Measurements from ENCODE around the gene ZNF207.

Gene ZNF207

DNA sequence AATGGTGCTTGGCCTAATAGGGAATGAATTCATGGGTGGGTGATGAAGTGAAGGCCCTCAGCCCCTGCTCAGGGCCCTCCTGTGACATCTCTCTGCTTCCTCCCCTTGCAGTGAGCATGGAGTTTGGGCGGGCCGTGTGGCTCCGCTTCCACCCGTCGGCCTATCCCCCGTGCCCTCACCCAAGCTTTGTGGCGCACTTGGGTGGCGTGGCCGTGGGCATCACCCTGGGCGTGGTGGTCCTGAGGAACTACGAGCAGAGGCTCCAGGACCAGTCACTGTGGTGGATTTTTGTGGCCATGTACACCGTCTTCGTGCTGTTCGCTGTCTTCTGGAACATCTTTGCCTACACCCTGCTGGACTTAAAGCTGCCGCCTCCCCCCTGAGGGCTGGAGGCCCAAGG lies 29.1 kb upstream of the ZNF207 start:
- ATAC-seq (replicated peaks) (no peak), DNase-seq (no peak)
- Mint-ChIP-seq H3K4me3 (no peak overlapping the region), H3K36me3 (no peaks in the 10 kb centered on the region), H3K9me3 (no peaks in the 10 kb centered on the region), H3K27me3 (peaks cover 13 to 16% of the 10 kb centered on the region in 2 donors), H3K4me1 (peaks cover 25 to 29% of the 10 kb centered on the region in 2 donors), H3K27ac (no peak overlapping the region)

DNA sequence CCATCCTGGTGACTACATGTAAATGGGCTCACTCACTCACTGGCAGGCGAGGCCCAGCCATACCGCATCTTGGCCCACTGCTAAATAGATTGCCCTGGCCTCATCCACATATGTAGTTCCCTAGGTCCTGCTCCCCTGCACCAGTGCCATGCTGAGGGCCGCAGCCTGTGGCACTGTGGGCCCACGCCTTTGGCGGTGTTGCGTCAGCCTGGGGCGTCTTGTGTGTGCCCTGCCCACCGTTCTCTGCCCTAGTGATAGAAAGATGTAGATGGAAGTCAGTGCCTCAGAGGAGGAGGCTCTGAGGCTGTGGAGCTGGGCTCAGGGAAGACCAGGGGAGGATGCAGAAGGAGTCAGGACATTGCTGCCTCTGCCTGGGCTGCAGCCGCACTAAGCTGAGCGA lies 26.9 kb upstream of the ZNF207 start:
- Mint-ChIP-seq H3K36me3 (no peaks in the 10 kb centered on the region), H3K9me3 (no peaks in the 10 kb centered on the region), H3K4me1 (peaks cover 25 to 29% of the 10 kb centered on the region in 2 donors), H3K4me3 (no peak overlapping the region), H3K27me3 (peaks cover 4 to 14% of the 10 kb centered on the region in 2 donors), H3K27ac (peak overlapping the region; percentile 56)
- ATAC-seq (replicated peaks), result no peak
- no peak for DNase-seq

DNA sequence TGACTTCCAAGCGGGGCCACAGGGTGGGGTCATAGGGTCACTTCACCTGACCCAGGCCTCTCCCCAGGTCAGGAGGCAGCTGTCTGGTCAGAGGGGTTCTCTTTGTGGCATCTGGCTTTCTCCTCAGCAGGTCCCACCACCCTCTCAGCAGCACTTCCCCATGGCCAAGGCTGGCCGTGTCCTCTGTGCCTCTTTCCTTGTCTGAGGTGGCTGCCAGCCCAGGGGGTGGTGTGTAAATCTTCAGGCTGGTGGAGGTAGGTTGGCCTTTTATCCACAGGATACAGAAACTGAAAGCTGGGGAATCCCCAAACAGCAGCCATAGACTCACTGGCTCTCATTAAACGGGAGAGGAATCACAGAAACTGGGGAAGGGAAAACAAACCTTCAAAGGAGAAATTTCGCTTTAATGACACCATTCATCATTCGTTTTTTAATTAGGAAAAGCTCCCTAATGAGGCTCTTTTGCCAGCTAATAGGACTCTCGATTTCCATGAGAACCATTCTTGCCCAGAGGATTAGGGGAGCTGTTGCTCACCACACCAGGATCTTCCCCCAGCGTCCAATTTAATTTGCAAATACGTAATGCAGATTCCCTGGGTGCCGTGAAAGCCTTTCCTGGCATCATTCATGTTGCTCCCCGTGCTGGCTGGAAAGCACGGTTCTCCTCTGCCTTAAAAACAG lies 26.0 kb upstream of the ZNF207 start:
- H3K27me3 Mint-ChIP-seq, result peaks cover 4 to 14% of the 10 kb centered on the region in 2 donors
- ATAC-seq (replicated peaks) (peak; percentile 50 to 66), DNase-seq (no peak)
- H3K4me1 Mint-ChIP-seq, result peaks cover 23 to 25% of the 10 kb centered on the region in 2 donors
- no peaks in the 10 kb centered on the region for H3K9me3 Mint-ChIP-seq
- H3K4me3 Mint-ChIP-seq, result peak overlapping the region in 1 of 2 donors; percentile 39
- no peaks in the 10 kb centered on the region for H3K36me3 Mint-ChIP-seq
- H3K27ac Mint-ChIP-seq, result peak overlapping the region; percentile 75

DNA sequence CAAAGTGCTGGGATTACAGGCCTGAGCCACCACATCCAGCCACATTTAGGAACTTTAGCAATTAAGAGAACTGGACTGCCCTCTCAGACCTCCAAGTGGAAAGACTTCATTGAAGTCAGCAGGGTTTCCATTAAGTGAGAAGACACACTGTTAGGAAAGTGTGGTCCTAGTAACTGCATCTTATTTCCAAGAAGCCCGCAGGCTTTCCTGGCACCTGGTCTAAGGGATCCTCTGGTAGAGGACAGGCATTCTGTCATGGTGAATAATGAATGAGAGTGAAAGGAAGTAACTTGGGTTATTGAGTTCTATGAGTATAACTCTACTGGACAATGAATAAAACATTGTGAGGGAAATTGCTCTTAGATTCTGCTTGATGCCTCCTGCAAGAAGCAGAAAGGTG lies 22.0 kb upstream of the ZNF207 start:
- Mint-ChIP-seq H3K27ac (no peak overlapping the region), H3K4me1 (peaks cover 13 to 28% of the 10 kb centered on the region in 2 donors), H3K4me3 (no peak overlapping the region), H3K36me3 (peaks cover 3 to 7% of the 10 kb centered on the region in 2 donors), H3K9me3 (no peaks in the 10 kb centered on the region), H3K27me3 (no peaks in the 10 kb centered on the region)
- ATAC-seq (replicated peaks) (no peak), DNase-seq (no peak)

GRCh38 chr17:32330147-32330546 lies 19.8 kb upstream of the ZNF207 start:
- Mint-ChIP-seq H3K9me3 (no peaks in the 10 kb centered on the region), H3K27ac (no peak overlapping the region), H3K4me1 (peaks cover 2 to 13% of the 10 kb centered on the region in 2 donors), H3K4me3 (no peak overlapping the region), H3K36me3 (peaks cover 3 to 20% of the 10 kb centered on the region in 2 donors), H3K27me3 (no peaks in the 10 kb centered on the region)
- ATAC-seq (replicated peaks) (no peak), DNase-seq (no peak)

DNA sequence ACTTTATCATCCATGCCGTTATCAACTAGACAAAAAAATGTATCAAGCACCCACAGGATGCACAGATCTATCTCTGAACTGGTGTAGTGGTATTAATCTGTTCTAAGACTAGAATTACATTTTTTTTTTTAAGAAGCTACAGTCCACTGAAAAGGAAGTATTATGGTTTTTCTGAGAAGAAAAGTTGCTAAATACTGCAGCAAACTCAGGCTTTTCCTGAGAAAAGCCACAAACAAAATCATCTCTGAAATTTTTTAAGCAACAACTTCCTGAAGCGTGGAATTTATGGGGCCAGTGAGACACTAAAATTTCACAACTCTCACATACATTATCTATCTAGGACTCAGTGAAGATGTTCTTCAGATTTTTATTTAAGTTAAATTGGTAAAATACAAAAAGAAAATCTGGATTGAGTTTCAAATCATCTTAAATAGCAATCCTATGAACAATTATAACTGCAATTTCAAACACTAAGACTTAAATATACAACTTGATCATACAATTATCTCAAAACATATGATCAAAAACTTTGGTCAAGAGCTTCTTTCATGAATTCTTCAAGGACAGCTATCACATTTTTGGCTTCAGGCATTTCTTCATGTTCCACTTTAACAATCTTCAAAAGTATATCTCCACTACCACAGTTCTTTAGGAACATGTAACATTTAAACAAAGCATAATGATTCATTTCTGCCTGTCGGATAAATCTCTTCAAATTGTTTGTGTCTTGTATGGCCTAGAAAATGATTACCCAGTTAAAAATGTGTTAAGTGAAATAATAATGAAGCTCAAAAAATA lies 18.5 kb upstream of the ZNF207 start:
- H3K36me3 Mint-ChIP-seq, result peaks cover 3 to 28% of the 10 kb centered on the region in 2 donors
- H3K27me3 Mint-ChIP-seq, result no peaks in the 10 kb centered on the region
- ATAC-seq (replicated peaks), result no peak
- H3K4me1 Mint-ChIP-seq, result peaks cover 2 to 13% of the 10 kb centered on the region in 2 donors
- no peak overlapping the region for H3K4me3 Mint-ChIP-seq
- no peak for DNase-seq
- no peak overlapping the region for H3K27ac Mint-ChIP-seq
- H3K9me3 Mint-ChIP-seq, result no peaks in the 10 kb centered on the region

GRCh38 chr17:32333187-32333586 lies 16.8 kb upstream of the ZNF207 start:
- H3K27me3 Mint-ChIP-seq, result no peaks in the 10 kb centered on the region
- ATAC-seq (replicated peaks), result no peak

DNA sequence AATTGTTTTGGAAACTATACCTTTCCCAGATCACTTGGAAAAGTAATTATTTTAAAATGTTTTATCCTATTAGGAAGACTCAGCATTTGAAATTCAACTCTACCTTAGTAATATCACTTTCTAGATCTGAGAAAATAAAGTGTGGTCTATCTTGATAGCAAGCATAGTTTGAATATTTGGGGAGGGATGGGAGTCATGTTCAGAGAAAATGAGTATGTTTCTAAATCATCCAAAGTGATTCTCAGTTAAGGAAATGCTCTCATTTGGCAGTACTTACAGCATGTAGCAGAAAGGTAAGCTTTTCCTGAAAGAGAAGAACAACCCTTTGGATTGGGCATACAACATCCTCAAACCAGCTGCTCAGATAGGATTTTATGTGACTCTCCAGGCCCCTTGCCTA lies 14.9 kb upstream of the ZNF207 start:
- H3K27ac Mint-ChIP-seq, result no peak overlapping the region
- no peak overlapping the region for H3K4me3 Mint-ChIP-seq
- peaks cover 9 to 36% of the 10 kb centered on the region in 2 donors for H3K36me3 Mint-ChIP-seq
- ATAC-seq (replicated peaks) (no peak), DNase-seq (no peak)
- no peaks in the 10 kb centered on the region for H3K27me3 Mint-ChIP-seq
- H3K9me3 Mint-ChIP-seq, result no peaks in the 10 kb centered on the region
- peaks cover 2 to 13% of the 10 kb centered on the region in 2 donors for H3K4me1 Mint-ChIP-seq

More at GRCh38 chr17:32333187-32333586, 16.8 kb upstream of the ZNF207 start:
- peaks cover 9 to 34% of the 10 kb centered on the region in 2 donors for H3K36me3 Mint-ChIP-seq
- H3K4me3 Mint-ChIP-seq, result no peak overlapping the region
- H3K9me3 Mint-ChIP-seq, result no peaks in the 10 kb centered on the region
- no peak for DNase-seq
- no peak overlapping the region for H3K27ac Mint-ChIP-seq
- H3K4me1 Mint-ChIP-seq, result peaks cover 2 to 13% of the 10 kb centered on the region in 2 donors

DNA sequence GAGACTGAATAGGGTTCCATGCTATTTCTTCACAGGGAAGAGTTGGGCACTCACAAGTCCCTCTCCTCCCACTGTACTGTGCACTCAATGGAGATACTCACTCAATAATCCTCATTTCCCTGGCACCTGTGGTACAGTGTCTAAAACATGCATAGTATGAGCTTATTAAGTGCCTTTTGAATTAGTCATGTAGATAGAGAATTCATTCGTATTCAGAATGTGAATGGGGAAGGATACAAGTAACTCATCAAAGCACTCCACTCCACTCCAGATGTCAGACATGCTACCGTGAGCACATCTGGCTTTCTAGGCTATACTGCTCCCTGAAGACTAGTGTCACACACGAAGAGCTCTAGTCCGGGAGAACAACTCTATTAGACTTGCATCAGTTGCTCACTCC lies 14.3 kb upstream of the ZNF207 start:
- H3K4me3 Mint-ChIP-seq, result no peak overlapping the region
- no peaks in the 10 kb centered on the region for H3K27me3 Mint-ChIP-seq
- H3K27ac Mint-ChIP-seq, result no peak overlapping the region
- H3K4me1 Mint-ChIP-seq, result peaks cover 3 to 14% of the 10 kb centered on the region in 2 donors
- ATAC-seq (replicated peaks) (no peak), DNase-seq (no peak)
- peaks cover 9 to 38% of the 10 kb centered on the region in 2 donors for H3K36me3 Mint-ChIP-seq
- H3K9me3 Mint-ChIP-seq, result no peaks in the 10 kb centered on the region

DNA sequence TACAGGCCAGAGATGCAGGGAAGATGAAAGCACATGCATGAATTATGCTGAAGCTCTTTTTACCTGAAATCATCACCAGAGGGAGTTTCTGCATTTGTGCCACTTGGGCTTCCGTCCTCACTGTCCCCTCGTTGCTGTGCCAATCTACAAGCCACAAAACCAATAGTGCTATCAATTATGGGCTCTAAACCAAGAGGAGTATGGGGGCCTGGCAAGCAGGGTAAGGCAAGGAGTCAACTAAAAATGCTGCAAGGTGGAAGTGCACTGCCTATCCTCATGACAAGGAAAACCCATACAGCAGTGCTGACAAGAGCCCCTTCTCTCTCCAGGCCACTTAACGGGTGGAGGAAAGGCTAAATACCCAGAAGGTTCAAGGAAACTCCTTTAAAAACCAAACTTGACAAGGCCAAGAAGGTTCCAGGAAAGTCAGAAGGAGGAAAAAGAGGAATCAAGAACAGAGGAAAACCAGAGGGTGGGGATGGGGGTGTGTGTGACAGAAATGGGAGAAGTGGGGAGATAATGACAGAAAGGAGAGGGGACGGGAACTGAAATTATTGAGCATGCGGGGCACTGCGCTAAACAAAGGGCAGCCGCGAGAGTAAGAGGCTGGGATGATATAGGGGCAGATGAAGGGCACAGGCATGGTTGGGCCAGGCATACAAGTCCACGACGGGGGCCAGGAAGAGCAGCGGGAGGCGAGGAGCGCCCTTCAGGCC lies 8.7 kb upstream of the ZNF207 start:
- H3K4me1 Mint-ChIP-seq, result peaks cover 12 to 20% of the 10 kb centered on the region in 2 donors
- DNase-seq (no peak), ATAC-seq (replicated peaks) (peak; percentile 66 to 67)
- H3K27me3 Mint-ChIP-seq, result no peaks in the 10 kb centered on the region
- no peaks in the 10 kb centered on the region for H3K9me3 Mint-ChIP-seq
- H3K4me3 Mint-ChIP-seq, result peak overlapping the region; percentile 93 to 96
- H3K27ac Mint-ChIP-seq, result peak overlapping the region; percentile 97
- peaks cover 7 to 11% of the 10 kb centered on the region in 2 donors for H3K36me3 Mint-ChIP-seq

- H3K4me3 Mint-ChIP-seq, result peak within 1 kb of the TSS; percentile 93 to 96
- peak; percentile 92 to 94 for ATAC-seq (replicated peaks)
- H3K27ac Mint-ChIP-seq, result peak within 1 kb of the TSS; percentile 97
- H3K4me1 Mint-ChIP-seq, result peaks cover 12 to 20% of the 10 kb centered on the region in 2 donors
- H3K36me3 Mint-ChIP-seq, result peaks cover 7 to 11% of the 10 kb centered on the region in 2 donors
- DNase-seq, result peak; percentile 79
- no peaks in the 10 kb centered on the region for H3K27me3 Mint-ChIP-seq
- no peaks in the 10 kb centered on the region for H3K9me3 Mint-ChIP-seq
Measured at GRCh38 chr17:32341857-32342602, 7.9 kb upstream of the ZNF207 start, which contains the start of gene C17orf75. C17orf75 (minus strand) TSS chr17:32342173; CDS start chr17:32342139, 34 bp downstream.

DNA sequence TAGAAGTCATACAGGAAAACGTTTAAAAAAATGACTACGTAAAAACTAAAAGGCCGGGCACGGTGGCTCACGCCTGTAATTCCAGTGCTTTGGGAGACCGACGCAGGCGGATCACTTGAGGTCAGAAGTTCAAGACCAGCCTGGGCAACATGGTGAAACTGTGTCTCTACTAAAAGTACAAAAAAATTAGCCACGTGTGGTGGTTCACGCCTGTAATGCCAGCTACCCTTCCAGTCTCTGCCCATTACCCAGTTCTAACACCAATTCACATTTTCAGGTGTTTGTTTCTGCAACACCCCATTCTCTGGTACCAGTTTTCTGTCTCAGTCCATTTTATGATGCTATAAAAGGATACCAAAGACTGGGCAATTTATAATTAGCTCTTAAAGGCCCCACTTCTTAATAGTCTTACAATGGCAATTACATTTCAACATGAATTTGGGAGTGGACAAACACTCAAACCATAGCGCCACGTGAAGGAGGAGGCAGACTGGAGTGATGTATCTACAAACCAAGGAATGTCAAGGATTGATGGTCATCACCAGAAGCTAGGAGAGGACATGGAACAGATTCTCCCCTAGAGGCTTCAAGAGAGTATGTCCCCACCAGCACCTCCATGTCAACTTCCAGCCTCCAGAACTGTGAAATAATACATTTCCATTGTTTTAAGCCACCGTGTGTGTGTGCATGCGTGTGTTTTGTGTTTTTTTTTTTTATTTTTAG lies 7.2 kb upstream of the ZNF207 start:
- Mint-ChIP-seq H3K27me3 (no peaks in the 10 kb centered on the region), H3K4me3 (peak overlapping the region; percentile 93 to 96), H3K36me3 (peaks cover 2 to 8% of the 10 kb centered on the region in 2 donors), H3K9me3 (no peaks in the 10 kb centered on the region), H3K27ac (peak overlapping the region; percentile 95), H3K4me1 (peaks cover 12 to 20% of the 10 kb centered on the region in 2 donors)
- no peak for DNase-seq
- no peak for ATAC-seq (replicated peaks)

DNA sequence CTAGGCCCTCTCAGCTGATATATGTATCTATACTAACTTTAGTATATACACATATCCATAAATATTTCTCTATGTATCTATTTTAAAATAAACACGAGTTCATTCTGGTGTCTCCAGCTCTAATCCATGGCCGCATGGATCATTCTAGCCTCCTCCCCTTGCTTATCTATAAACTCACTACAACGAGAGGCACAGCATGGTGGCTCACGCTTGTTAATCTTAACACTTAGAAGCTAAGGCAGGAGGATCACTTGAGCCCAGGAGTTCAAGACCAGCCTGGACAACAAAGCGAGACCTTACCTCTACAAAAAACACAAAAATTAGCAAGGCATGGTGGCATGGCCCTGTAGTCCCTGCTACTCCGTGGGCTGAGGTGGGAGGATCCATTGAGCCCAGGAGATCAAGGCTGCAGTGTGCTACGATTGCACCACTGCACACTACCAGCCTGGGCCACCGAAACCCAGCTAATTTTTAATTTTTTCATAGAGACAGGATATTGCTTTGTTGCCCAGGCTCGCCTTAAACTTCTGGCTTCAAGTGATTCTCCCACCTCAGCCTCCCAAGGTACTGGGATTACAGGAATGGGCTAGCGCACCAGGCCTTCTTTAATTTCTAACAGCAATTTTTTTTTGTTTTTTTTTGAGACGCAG lies 3.9 kb upstream of the ZNF207 start:
- ATAC-seq (replicated peaks), result no peak
- H3K9me3 Mint-ChIP-seq, result no peaks in the 10 kb centered on the region
- no peak overlapping the region for H3K27ac Mint-ChIP-seq
- peaks cover 12 to 13% of the 10 kb centered on the region in 2 donors for H3K36me3 Mint-ChIP-seq
- no peak overlapping the region for H3K4me3 Mint-ChIP-seq
- no peak for DNase-seq
- H3K27me3 Mint-ChIP-seq, result no peaks in the 10 kb centered on the region
- peaks cover 10 to 30% of the 10 kb centered on the region in 2 donors for H3K4me1 Mint-ChIP-seq
